ENCODE results near the gene IHH.

IHH gene

DNA sequence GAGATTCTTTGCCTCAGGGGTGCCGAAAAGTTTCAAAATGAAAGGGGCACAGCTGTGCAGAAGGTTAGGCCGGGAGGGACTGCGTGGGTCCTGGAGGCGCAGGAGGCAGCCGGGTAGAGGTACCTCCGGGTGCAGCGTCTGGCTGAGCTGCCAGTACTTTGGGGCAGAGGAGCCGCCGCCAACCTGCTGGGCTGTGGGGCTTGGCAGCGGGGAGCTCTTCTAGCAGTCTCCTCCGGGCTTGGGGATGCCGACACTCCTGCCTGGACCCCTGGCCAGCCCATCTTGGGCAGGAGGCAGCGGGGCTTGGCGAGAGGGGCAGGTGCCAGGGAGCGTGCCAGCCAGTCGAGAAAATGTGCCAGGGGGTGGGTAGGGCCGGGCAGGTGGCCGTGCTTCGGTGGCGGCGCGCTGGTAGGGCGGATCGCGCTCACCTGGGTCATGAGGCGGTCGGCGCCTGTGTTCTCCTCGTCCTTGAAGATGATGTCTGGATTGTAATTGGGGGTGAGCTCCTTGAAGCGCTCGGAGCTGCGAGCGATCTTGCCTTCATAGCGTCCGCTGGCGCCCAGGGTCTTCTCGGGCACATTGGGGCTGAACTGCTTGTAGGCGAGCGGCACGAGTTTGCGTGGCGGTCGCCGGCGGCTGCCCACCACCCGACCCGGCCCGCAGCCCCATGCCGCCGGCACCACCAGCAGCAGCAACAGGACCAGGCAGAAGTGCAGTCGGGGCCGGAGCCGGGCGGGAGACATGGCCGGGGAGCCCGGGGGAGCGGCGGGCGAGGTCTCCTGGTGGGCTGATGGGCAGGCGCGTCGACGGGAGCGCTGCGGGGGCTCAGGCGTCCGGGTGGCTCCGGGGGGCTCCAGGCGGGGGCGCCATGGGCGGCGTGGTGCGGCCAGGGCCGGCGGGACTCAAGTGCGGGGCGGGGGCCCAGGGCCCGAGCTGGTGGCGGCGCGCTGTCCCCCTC lies 717 bp downstream of the IHH start:
- ChIA-PET CTCF (interaction anchor here (0.6 to 3.4 kb wide), 6 partner anchors 12 to 140 kb away, joined by 3 to 15 read pairs (median 6); no protein-coding TSS in a partner anchor), POLR2A (no interaction called here)
- DNase-seq (ENCODE audit: extremely low spot score): peak; percentile 18
- no peak for TF ChIP-seq ARNT (IDR thresholded peaks at IDR 0.05)
- TF ChIP-seq, protein P1, sequence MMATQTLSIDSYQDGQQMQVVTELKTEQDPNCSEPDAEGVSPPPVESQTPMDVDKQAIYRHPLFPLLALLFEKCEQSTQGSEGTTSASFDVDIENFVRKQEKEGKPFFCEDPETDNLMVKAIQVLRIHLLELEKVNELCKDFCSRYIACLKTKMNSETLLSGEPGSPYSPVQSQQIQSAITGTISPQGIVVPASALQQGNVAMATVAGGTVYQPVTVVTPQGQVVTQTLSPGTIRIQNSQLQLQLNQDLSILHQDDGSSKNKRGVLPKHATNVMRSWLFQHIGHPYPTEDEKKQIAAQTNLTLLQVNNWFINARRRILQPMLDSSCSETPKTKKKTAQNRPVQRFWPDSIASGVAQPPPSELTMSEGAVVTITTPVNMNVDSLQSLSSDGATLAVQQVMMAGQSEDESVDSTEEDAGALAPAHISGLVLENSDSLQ (IDR thresholded peaks at IDR 0.05): no peak
- TF ChIP-seq FOXM1 (IDR thresholded peaks at IDR 0.05; ENCODE audit: borderline replicate concordance): no peak
- no peak for TF ChIP-seq SP1 (IDR thresholded peaks at IDR 0.05)
- TF ChIP-seq SUZ12 (IDR thresholded peaks at IDR 0.05): no peak
- no peak for TF ChIP-seq HDGF (IDR thresholded peaks at IDR 0.05; ENCODE audit: borderline replicate concordance)
- TF ChIP-seq FOXA1 (IDR thresholded peaks at IDR 0.05): no peak
- TF ChIP-seq NFRKB (IDR thresholded peaks at IDR 0.05): no peak

DNA sequence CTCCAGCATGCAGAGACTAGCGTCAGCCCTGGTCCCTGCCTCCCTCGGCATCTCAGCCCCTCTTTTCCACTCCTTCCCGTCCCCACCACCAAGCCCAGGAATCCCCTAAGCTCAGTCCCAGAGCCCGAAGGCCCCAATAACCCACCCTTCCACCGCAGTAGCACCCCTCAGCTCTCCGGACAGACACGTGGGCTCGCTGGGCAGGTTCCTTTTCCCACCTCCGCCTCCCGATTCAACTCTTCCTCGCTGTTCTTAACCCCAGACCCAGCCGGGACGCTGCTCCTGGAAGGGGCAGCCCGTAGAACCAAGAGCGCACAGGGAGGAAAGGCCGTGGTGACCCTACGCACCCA lies 1.4 kb downstream of the IHH start:
- POLR2A ChIA-PET: no interaction called here
- CTCF ChIA-PET: interaction anchor here (0.7 to 3.0 kb wide), 3 partner anchors 14 to 141 kb away, joined by 3 to 15 read pairs (median 8); no protein-coding TSS in a partner anchor
- no peak for DNase-seq (ENCODE audit: extremely low spot score)
- TF ChIP-seq HDGF (IDR thresholded peaks at IDR 0.05; ENCODE audit: borderline replicate concordance): no peak
- TF ChIP-seq SP1 (IDR thresholded peaks at IDR 0.05): no peak
- TF ChIP-seq ZNF384 (IDR thresholded peaks at IDR 0.05): no peak
- TF ChIP-seq NFRKB (IDR thresholded peaks at IDR 0.05): no peak
- no peak for TF ChIP-seq CTBP1 (IDR thresholded peaks at IDR 0.05; ENCODE audit: borderline replicate concordance)
- TF ChIP-seq ELF4 (IDR thresholded peaks at IDR 0.05): no peak
- TF ChIP-seq SUZ12 (IDR thresholded peaks at IDR 0.05): no peak
- TF ChIP-seq FOXK2 (IDR thresholded peaks at IDR 0.05): no peak
- no peak for TF ChIP-seq FOXM1 (IDR thresholded peaks at IDR 0.05; ENCODE audit: borderline replicate concordance)
- no peak for TF ChIP-seq TARDBP (IDR thresholded peaks at IDR 0.05)
- no peak for TF ChIP-seq ARNT (IDR thresholded peaks at IDR 0.05)

DNA sequence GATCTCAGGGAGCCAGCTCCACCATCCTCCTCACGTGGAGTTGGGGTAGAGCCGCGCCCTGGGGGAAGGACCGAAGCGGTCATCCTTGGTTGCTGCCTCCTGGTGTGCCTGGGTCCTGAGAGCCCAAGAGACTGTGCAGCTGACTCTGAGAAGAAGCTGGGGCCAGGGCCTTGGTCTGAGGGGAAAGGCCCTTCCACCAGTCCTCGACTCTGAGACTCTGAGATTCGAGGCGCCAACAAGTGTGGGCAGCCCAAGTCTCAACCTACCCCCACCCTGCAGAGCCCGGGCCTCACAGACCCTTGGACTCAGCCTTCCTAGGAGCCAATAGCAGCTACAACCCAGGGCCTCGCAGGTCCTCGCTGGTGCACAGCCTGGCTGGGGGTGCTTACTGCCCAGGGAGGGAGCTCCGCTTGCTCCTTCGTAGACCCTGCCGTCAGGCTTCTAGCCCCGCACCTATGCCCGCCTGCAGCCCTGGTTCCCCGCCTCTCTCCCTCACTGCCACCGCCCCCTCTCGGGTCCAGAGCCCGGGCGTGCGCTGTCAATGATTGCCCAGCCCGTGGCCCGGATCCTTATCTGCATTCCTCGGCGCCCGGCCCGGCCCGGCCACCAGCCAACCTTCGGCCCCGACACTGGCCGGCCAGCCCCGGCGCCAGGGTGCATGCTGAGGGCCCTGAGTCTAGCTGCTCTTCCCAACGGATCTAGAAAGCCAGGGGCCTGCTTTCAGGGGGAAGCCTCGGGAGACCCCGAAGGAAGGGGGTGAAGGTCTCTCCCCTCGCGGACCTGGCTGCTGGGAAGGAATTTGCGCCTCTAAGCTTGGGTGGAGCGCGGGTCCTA lies 2.0 kb downstream of the IHH start:
- ChIA-PET CTCF (interaction anchor here (0.6 to 3.0 kb wide), 16 partner anchors 11 to 180 kb away, joined by 3 to 15 read pairs (median 4); no protein-coding TSS in a partner anchor), POLR2A (no interaction called here)
- TF ChIP-seq, protein P1 (IDR thresholded peaks at IDR 0.05): no peak
- TF ChIP-seq SUZ12 (IDR thresholded peaks at IDR 0.05) (no peak), BHLHE40 (IDR thresholded peaks at IDR 0.05; ENCODE audit: borderline replicate concordance) (no peak), TARDBP (IDR thresholded peaks at IDR 0.05) (no peak), SP1 (IDR thresholded peaks at IDR 0.05) (no peak), ZNF384 (IDR thresholded peaks at IDR 0.05) (no peak), FOXM1 (IDR thresholded peaks at IDR 0.05; ENCODE audit: borderline replicate concordance) (no peak), HDGF (IDR thresholded peaks at IDR 0.05; ENCODE audit: borderline replicate concordance) (no peak), ARNT (IDR thresholded peaks at IDR 0.05) (no peak), LEF1 (IDR thresholded peaks at IDR 0.05; ENCODE audit: borderline replicate concordance) (no peak), FOXK2 (IDR thresholded peaks at IDR 0.05) (no peak), NFRKB (IDR thresholded peaks at IDR 0.05) (no peak), CTBP1 (IDR thresholded peaks at IDR 0.05; ENCODE audit: borderline replicate concordance) (no peak), L3MBTL2 (conservative IDR thresholded peaks at IDR 0.05) (no peak)
- no peak for DNase-seq (ENCODE audit: extremely low spot score)

DNA sequence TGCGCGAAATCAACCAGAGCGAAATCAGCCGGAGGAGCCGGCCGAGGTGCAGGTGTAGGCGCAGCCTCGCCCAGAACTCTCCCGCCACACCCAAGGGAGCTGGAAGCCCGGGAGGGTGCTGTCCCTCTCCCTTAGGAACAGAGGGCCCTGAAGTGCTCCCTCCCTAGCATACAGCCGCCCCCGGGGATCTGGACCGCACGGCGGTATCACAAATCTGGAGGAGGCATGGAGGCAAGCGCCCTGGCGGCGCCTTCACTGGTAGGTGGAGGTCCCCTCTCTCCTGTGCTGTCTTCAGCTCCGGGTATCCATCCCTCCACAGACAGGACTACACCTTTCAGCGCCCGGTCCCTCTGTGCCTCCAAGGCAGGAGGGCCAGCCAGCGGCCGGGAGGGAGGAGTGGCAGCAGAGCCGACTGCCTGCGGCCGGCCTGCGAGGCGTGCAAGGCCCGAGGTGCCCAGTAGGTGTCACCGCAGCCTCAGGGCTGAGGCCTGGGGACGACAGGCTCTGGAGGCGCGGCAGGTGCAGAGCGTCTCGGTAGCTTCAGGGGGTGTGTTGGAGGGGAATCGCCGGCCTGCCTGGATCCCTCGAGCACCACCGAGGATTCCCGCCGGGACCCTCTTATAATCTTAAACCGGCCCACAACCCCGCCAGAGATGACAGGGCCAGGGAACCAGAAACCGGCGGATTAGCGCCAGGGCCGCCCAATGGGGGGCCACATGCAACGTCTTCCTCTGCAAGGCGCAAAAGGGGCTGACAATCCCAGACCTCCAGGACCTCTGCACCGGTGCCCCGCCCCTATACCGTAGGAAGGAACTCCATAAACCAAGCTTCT lies 2.8 kb downstream of the IHH start:
- POLR2A ChIA-PET: no interaction called here
- DNase-seq (ENCODE audit: extremely low spot score): peak; percentile 85
- CTCF ChIA-PET: interaction anchor here (0.6 to 3.0 kb wide), 14 partner anchors 10 to 179 kb away, joined by 3 to 15 read pairs (median 4); no protein-coding TSS in a partner anchor
- TF ChIP-seq CTBP1 (IDR thresholded peaks at IDR 0.05; ENCODE audit: borderline replicate concordance) (no peak), FOXA1 (IDR thresholded peaks at IDR 0.05) (no peak), TARDBP (IDR thresholded peaks at IDR 0.05) (no peak), L3MBTL2 (conservative IDR thresholded peaks at IDR 0.05) (no peak)

DNA sequence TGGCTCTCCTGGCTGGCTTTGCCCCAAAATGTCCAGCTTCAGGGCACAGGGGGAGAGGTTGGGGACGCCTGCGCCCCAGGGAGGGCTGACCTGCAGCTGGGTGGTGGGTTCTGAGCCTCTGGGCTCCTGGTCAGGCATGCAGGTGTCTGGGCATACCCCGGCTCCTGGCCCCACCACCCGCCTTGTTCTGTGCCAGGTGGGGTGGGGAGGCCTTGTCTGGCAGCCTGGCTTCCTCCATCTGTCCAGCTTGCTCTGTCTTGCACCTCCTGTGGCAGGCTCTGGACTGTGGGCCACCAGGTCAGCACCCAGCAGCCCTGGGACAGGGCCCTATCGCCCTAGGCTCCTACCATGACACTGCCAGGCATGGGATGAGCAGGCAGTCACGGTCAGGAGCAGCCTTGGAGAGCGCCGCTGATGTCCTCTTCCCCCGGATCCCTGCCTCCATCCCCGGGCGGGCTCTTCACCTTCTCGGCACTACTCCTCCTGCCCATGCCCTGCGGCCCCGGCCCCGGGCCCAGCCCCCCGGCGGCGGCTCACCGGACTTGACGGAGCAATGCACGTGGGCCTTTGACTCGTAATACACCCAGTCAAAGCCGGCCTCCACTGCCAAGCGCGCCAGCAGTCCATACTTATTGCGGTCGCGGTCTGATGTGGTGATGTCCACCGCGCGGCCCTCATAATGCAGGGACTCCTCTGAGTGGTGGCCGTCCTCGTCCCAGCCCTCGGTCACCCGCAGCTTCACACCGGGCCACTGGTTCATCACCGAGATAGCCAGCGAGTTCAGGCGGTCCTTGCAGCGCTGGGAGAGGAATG lies 3.6 kb downstream of the IHH start:
- CTCF ChIA-PET: interaction anchor here (1.2 to 3.0 kb wide), 3 partner anchors 16 to 62 kb away, joined by 5 to 15 read pairs (median 7); no protein-coding TSS in a partner anchor
- no peak for DNase-seq (ENCODE audit: extremely low spot score)
- POLR2A ChIA-PET: no interaction called here
- TF ChIP-seq ELF4 (IDR thresholded peaks at IDR 0.05): no peak
- no peak for TF ChIP-seq FOXK2 (IDR thresholded peaks at IDR 0.05)
- TF ChIP-seq SP1 (IDR thresholded peaks at IDR 0.05): no peak
- no peak for TF ChIP-seq LEF1 (IDR thresholded peaks at IDR 0.05; ENCODE audit: borderline replicate concordance)
- no peak for TF ChIP-seq CTBP1 (IDR thresholded peaks at IDR 0.05; ENCODE audit: borderline replicate concordance)
- no peak for TF ChIP-seq FOXA1 (IDR thresholded peaks at IDR 0.05)
- no peak for TF ChIP-seq BHLHE40 (IDR thresholded peaks at IDR 0.05; ENCODE audit: borderline replicate concordance)

All from HEK293T (cell line).